Activated effector memory CD4-positive, alpha-beta T cell treated with anti-CD3 and anti-CD28 coated beads, Interleukin-2, amount 50 U/mL, for 16 hours (primary cell): ENCODE data around the gene MAU2.
A peak's percentile ranks its signal among the peaks of the same experiment; 100 is the strongest.
"Not testable (repeated sequence)": the region's sequence is repeated elsewhere in the genome, so short reads cannot be mapped to it uniquely, and the experiment has no call there.

ENCODE experiments used
- DNase-seq: peaks from one replicate; pipeline ENCODE4 v3.0.0-alpha.2; 2020

The MAU2 gene

DNA sequence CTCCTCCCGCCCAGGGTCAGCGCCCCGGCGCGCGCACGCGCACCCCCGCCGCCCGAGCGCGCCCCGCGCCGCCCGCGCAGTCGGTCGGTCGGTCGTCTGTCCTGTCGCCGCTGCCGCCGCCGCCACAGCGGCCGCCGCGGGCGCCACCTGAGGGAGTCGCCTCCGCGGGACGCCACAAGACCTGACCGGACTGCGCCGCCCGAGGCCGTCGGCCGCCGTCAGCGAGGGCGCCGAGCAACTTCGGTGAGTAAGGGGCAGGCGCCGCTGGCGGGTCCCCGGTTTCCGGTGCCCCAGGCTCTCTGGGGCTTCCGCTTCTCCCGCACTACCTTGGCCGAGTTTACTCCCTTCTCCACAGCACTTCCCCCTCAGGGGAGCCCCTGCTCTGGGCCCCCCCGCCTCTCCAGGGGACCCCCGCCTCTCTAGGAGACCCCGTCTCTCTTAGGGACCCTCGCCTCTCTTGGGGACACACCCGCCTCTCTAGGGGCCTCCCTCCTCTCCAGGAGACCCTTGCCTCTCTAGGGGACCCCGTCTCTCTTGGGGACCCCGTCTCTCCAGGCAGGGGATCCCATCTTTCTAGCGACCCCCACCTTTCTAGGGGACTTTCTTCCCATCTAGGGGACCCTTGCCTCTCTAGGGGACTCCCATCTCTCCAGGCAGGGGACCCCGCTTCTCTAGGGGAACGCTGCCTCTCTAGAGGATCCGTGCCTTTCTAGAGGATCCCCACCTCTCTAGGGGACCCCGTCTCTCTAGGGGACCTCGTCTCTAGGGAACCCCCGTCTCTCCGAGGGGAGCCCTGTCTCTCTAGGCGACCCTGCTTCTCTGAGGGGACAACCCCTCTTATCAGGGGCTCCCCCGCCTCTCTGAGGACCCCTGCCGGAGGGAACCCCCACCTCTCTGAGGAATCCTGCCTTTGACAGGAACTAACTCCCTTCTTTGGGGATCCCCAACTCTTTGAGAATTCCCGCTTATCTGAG lies 65.6 kb downstream of the MAU2 start:
- DNase-seq = peak; percentile 74

DNA sequence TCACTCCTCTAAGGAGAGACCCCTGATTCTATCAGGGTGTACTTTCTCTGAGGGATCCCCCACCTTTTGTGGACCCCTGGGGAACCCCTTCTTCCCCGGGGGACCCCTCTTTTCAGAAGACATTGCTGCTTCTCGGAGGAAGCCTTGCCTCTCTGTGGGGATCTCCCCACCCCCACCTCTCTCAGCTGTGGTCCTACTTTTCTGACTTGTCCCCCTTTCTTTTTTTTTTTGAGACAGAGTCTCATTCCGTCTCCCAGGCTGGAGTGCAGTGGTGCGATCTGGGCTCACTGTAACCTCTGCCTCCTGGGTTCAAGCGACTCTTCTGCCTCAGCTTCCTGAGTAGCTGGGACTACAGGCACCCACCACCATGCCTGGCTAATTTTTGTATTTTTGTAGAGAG lies 66.5 kb downstream of the MAU2 start:
- DNase-seq = no peak

DNA sequence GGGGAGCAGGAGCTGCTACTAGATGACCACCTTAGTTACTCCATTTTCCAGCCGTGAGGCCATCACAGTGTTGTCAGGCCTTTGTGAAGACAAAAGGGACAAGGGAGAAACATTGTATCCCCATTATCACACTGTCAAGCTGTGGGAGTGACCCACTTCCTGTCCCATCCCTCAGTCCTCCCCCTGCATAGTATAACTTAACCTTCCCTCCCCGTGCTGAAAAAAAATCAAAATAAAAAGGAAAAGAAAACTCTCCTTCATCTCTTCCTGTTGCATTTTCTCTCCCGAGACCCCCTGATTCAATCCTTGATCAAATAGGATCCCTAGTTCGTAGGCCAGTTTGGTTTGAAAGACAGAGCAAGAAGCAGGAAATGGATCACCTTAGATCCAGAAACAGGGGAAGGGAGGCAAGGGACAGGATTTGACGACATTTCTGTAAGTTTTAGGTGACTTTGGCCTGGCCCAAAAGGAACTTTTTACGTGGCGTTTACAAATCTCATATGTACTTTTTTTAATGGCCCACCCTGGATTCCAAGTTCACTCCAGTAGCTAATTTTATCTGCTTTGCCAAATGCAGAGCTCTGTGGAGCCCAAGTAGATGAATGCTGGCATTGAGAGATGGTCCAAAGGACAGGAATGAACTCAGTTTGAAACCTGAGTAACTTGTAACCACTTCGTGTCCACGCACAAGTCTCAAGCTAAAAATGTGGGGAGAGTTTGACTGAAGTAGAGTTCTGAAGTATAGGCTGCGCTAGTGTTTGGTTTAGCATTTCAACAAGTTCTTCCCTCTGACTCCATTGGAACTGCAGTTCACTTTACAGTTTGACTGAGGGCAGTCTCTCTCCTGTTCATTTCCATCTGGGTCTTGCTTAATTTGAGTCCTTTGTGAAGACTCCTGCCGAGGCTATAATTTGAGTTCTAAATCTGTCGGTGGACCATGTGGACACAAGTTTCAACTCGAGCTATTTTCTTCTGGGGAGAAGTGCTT lies 68.2 kb downstream of the MAU2 start:
- no peak for DNase-seq

DNA sequence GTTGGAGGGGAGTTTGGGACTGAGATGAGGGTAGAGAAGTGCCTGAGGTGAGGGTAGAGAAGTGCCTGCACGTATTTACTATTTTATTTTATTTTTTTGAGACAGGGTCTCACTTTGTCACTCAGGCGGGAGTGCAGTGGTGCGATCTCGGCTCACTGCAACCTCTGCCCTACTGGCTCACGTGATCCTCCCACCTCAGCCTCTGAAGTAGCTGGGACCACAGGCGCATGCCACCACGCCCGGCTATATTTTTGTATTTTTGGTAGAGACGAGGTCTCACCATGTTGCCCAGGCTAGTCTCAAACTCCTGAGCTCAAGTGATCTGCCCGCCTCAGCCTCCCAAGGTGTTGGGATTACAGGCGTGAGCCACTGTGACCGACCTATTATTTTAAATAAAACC lies 69.1 kb downstream of the MAU2 start:
- not testable (repeated sequence) for DNase-seq

DNA sequence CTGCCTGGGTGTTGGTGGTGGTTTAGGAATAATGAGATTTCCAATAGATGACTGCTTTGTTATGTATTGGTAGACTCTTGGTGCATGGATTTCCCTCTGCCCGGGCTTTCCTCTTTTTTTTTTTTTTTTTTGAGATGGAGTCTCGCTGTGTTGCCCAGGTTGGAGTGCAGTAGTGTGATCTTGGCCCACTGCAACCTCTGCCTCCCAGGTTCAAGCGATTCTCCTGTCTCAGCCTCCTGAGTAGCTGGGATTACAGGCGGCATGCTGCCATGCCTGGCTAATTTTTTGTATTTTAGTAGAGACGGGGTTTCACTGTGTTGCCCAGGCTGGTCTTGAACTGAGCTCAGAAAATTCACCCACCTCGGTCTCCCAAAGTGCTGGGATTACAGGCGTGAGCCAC lies 73.7 kb downstream of the MAU2 start:
- DNase-seq = not testable (repeated sequence)

DNA sequence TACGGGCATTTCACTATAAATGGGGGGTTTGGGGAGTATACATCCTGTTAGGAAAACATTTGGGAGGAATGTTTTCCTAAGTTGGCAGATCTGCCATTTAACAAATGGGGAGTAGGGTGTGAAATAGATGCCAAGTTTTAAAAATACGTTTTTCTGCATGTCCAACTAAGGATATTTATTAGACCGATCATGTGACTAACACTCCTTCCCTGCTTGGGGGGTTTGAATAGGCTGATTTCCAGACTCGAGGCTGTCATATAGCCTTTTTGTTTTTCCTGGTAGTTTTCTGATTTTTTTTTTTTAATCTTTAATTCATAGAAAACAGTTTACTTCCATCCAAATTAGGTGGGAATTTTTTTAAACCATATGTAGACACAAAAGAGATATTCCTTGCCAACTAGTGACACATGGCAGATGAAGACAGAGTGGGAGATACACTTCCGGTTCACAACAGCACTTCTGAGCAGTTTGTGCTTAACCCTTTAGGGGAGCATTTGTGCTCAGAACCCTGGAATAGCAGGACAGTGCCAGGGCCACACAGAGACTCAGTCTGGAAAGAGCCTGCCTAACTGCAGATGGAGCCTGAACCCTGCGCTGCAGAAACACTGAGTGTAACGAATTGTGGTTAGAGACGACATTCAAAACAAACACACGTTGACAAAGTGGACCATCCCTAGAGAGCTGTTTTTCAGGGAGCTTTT lies 79.3 kb downstream of the MAU2 start:
- no peak for DNase-seq

DNA sequence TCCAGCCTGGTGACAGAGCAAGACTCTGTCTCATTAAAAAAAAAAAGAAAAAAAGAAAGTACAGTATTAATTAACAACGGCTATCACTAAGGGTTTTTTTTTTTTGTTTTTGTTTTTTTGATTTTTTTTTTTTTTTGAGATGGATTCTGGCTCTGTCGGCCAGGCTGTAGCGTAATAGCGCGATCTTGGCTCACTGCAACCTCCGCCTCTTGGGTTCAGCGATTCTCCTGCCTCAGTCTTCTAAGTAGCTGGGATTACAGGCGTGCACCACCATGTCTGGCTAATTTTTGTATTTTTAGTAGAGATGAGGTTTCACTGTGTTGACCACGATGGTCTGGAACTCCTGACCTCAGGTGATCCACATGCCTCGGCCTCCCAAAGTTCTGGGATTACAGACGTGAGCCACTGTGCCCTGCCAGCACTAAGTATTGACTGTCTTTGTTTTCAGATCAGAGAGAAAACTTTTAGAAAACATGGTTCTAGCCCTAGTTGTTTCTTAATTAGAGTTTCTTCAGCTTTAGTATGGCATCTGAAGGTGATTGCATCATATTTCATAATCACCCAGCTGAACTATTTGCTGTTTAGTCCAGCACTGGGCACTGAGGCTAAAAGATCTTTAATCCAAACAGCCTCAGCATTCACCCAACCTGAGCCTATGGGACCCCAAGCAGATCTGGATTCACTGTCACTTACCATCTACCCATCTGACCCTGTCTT lies 82.2 kb downstream of the MAU2 start:
- DNase-seq = no peak

DNA sequence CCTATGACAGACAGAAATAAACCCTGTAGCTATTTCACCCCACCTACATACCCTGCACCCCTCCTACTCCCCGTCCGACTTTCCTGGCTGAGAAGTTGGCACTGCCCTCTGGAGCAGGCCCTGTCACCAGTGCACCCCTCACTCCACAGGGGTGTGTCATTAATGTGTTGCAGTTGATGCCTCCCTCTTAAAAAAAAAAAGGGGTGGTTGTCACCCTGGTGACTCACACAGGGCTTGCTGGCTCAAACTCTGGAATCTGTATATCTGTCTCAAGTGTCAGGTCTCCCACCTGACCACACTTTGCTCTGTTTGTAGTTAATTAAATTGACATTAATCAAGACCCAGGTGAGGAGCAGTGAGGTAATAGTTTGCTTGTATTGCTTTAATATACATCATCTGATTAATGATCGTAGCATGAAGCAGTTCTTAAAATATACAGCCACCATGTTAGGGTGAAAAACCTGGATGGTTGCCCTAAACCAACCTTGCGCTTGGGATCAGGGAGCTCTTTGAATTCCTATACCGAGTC lies 82.8 kb downstream of the MAU2 start:
- no peak for DNase-seq

DNA sequence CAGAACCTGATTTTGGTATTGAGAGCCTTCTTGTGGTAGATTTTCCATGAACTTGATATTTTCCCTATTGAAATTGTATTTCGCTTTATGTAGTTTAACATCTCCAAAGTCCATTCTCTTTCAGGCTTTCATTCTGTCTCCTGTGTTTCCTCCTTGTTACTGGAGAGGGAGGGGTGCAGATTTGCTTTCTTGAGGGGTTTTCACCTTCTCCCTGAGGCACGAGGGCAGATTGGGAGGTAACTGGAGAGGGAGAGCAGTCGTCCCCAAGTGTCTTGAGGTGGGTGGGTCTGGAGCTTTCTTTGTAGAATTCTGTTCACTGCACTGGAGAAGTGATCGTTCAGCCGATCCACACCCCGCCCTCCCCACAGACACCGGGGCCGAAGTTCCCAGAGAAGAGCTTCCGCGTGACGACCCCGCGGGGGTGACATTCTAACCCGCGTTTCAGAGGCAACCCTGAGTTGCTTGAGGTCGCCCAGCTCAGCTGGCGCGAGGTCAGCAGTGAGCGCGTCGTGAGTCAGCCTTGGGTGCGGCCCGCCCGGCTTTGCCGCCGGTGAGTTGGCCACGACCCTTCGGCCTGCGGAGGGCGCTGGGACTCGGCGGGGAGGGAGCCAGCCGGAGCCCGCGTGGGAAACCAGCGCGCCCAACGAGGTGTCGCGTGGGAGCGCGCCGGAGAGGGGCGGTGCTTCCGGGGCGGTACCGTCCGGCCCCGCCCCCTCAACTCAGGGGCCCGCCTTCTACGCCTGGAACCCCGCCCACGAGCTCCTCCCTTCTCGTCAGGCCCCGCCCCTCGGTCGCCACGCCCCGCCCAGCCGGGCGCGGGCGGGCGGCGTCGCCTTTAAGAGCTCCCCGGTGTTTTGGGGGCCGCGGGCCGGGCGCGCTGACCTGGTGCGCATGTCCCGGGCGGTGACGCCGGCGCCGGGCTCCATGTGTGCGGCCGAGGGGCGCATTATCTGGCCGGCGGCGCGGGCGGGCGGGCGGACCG lies 84.5 kb downstream of the MAU2 start, which contains the start of gene GATAD2A:
Gene GATAD2A, plus strand, starts transcription at position 797 of the 982 bp plus-strand sequence. CDS start 59,671 bp downstream, outside the sequence.
- DNase-seq = peak; percentile 97

DNA sequence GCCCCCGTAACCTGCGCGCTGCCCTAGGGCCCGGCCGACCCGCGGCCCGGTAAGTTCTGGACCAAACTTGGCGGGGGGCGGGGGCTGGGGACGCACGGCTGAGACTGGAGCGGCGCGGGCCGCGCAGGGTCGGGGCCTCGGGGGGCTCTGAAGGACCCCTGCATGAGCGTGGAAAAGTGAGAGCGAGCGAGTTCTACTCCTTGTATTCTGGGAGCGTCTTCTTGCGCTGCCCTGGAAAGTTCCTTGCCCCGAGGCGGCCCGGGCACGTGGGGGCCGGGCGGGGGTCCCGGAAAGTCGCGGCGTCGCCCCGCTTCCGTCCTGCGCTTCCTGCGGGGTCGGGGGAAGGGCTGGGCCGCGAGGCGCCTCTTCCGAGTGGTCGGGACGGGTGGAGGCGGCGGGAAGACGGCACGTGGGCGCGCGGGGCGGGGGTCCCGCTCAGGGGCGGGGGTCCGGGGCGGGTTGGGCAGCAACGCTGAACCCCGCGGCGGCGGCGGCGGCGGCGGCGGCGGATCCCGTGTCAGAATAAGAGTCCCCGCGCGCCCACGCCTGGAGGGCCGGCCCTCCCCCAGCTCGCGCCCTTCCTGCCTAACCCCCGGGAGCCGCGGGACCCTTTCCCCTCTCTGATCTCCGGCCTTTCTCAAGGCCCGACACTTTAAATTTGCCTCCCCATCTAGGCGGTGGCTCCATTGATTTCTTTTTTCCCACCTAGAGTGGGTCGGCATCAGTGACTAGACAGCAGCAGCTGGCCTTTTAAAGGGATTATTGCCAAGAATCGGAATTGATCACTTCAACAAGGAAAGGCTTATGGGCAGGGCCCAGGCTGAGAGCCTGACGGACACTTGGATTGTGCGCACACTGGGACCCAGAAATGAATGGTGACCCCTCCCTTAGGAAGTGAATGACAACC lies 85.6 kb downstream of the MAU2 start:
- peak; percentile 84 for DNase-seq

DNA sequence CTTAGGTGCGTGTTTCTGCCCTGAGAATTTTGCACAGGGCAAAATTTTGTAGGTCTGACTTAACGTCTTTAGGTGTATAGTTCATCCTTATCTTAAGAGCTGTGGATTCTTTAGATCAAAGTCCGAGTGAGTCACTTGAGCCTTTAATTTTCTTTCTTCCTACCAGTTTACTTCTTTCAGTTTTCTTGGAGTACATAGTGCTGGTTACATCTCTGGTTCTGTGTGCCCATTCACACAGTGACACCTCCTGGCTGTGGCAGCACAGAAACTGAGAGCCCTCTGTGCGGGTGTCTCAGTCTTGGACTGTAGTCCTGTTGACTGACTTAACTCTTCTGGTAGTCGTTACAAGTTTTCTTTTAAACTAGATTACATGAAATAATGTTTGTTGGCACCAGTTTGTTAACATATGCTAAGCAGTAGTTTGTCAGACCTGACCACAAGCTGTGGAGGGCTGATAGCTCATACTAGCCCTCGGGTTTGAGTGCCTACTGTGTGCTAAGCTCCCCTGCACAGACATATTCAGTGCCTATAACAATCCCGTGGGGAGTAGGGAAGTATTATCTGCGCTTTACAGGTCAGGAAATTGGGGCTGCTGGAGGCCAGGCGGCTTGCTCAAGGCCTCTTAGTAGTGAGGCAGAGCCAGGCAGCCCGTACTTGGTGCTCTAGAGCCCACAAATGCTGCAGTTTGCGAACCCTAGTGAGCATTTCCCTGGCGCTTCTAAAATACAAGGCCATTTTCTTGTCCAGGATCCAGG lies 86.4 kb downstream of the MAU2 start:
- peak; percentile 85 for DNase-seq

DNA sequence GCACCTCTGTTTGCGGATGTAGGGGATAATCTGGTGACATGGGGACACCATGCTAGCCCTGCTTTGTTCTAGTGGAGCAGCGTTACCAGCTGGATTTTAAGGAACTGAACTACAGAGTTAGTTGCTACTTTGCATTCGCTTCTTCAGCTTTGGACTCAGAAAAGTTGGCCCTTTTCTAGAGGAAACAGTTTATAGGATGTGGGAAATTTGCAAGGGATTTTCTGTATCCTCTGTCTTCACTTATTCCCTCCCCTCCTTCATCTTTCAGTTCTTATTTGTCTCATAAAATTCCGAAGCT lies 87.0 kb downstream of the MAU2 start:
- no peak for DNase-seq
